OCI-LY1 (cell line): ENCODE measurements around the gene MTHFD1L.
"Not testable (repeated sequence)": the region's sequence is repeated elsewhere in the genome, so short reads cannot be mapped to it uniquely, and the experiment has no call there.

Source experiments
- H2AFZ ChIP-seq: fragments of 200-600 bp; sonication (generic), shearing (Covaris generic); 2 replicates; pipeline ENCODE4 v1.6.0; 2014; ENCODE audit warnings: antibody characterized with exemption, mild to moderate bottlenecking, low read length
- H3F3A ChIP-seq: fragments of 200-600 bp; sonication (generic), shearing (Covaris generic); 2 replicates; pipeline ENCODE4 v1.6.0; 2014; ENCODE audit warnings: mild to moderate bottlenecking, antibody characterized with exemption, low read length, moderate library complexity; ENCODE audit not compliant: insufficient read depth
- H3K27ac ChIP-seq: fragments of 200-600 bp; sonication (generic); 2 replicates; pipeline ENCODE4 v1.5.1; 2014; ENCODE audit warnings: low read length, mixed run types, mild to moderate bottlenecking, low read depth; ENCODE audit not compliant: poor library complexity, severe bottlenecking
- H3K27me3 ChIP-seq: fragments of 200-600 bp; sonication (generic); 2 replicates; pipeline ENCODE4 v1.6.0; 2014; ENCODE audit warnings: antibody characterized with exemption, mild to moderate bottlenecking, low read length, moderate library complexity; ENCODE audit not compliant: insufficient read depth
- H3K36me3 ChIP-seq: fragments of 200-600 bp; sonication (generic); 2 replicates; pipeline ENCODE4 v1.6.1; 2014; ENCODE audit warnings: mild to moderate bottlenecking, antibody characterized with exemption, low read length, moderate library complexity, mixed read lengths; ENCODE audit not compliant: insufficient read depth
- H3K4me1 ChIP-seq: fragments of 200-600 bp; sonication (generic); 2 replicates; pipeline ENCODE4 v1.5.1; 2014; ENCODE audit warnings: mild to moderate bottlenecking, low read length, moderate library complexity; ENCODE audit not compliant: insufficient read depth, severe bottlenecking
- H3K4me2 ChIP-seq: fragments of 200-600 bp; sonication (generic), shearing (Covaris generic); 2 replicates; pipeline ENCODE4 v1.6.1; 2014; ENCODE audit warnings: low read length
- H3K4me3 ChIP-seq: fragments of 200-600 bp; sonication (generic); 2 replicates; pipeline ENCODE4 v1.5.1; 2014; ENCODE audit warnings: low read length, low read depth, mild to moderate bottlenecking, mixed read lengths; ENCODE audit not compliant: poor library complexity, severe bottlenecking
- H3K79me2 ChIP-seq: fragments of 200-600 bp; shearing (Covaris generic); 2 replicates; pipeline ENCODE4 v1.6.1; 2016; ENCODE audit warnings: mixed run types, low read length, mixed read lengths; ENCODE audit not compliant: insufficient read depth
- H3K9ac ChIP-seq: fragments of 200-600 bp; sonication (generic), shearing (Covaris generic); 2 replicates; pipeline ENCODE4 v1.6.1; 2014; ENCODE audit warnings: mild to moderate bottlenecking, low read length, mixed read lengths
- H3K9me2 ChIP-seq: fragments of 200-600 bp; sonication (generic), shearing (Covaris generic); 2 replicates; pipeline ENCODE4 v1.6.1; 2014; ENCODE audit warnings: low read depth, mild to moderate bottlenecking, low read length, mixed read lengths
- H3K9me3 ChIP-seq: fragments of 200-600 bp; shearing (Covaris generic); 2 replicates; pipeline ENCODE4 v1.6.1; 2014; ENCODE audit warnings: low read length, mixed read lengths
- H4K20me1 ChIP-seq: fragments of 200-600 bp; sonication (generic), shearing (Covaris generic); 2 replicates; pipeline ENCODE4 v1.6.0; 2016; ENCODE audit warnings: mild to moderate bottlenecking, low read length; ENCODE audit not compliant: insufficient read depth
- EZH2 ChIP-seq: fragments of 200-600 bp; sonication (generic), shearing (Covaris generic); IDR thresholded peaks from 2 replicates; pipeline ENCODE4 v1.8.0; 2017; ENCODE audit warnings: borderline replicate concordance, mixed run types, mild to moderate bottlenecking, antibody characterized with exemption, low read length, moderate library complexity, mixed read lengths
- TF ChIP-seq, protein P1 (sequence below): fragments of 200-600 bp; sonication (generic), shearing (Covaris generic); IDR thresholded peaks from 2 replicates; pipeline ENCODE4 v1.5.1; 2017; ENCODE audit warnings: mild to moderate bottlenecking, antibody characterized with exemption, low read length, moderate library complexity, mixed read lengths

The MTHFD1L gene

DNA sequence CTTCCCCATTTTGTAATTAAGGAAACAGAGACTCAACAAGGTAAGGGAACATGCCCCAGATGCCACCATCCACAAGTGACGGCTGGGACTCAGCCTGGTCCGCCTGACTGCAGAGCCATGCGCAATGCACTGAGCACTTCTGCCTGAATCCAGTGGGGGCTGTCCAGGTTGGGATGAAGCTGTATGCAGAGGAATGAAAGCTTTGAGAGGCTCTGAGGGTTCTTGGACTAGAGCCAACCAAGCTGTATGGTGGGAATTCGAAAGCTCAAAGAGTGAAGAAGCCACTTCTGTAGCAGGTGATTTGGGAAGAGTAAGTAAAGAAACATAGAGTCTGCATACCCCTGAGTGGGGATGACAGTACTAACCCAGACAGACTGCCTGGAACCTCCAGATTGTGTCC is 246.6 kb downstream of the MTHFD1L start:
- Histone ChIP-seq H3K4me1 (no peaks in the 10 kb centered on the region), H3K79me2 (no peaks in the 10 kb centered on the region), H4K20me1 (no peaks in the 10 kb centered on the region), H3K36me3 (no peaks in the 10 kb centered on the region), H3K9me3 (no peaks in the 10 kb centered on the region), H3K9me2 (no peaks in the 10 kb centered on the region), H3K27ac (no peak overlapping the region), H3K9ac (no peak overlapping the region), H3F3A (no peaks in the 10 kb centered on the region), H2AFZ (no peak overlapping the region), H3K4me2 (no peak overlapping the region), H3K27me3 (no peaks in the 10 kb centered on the region), H3K4me3 (no peak overlapping the region)
- TF ChIP-seq EZH2 = no peak
- TF ChIP-seq, protein P1, sequence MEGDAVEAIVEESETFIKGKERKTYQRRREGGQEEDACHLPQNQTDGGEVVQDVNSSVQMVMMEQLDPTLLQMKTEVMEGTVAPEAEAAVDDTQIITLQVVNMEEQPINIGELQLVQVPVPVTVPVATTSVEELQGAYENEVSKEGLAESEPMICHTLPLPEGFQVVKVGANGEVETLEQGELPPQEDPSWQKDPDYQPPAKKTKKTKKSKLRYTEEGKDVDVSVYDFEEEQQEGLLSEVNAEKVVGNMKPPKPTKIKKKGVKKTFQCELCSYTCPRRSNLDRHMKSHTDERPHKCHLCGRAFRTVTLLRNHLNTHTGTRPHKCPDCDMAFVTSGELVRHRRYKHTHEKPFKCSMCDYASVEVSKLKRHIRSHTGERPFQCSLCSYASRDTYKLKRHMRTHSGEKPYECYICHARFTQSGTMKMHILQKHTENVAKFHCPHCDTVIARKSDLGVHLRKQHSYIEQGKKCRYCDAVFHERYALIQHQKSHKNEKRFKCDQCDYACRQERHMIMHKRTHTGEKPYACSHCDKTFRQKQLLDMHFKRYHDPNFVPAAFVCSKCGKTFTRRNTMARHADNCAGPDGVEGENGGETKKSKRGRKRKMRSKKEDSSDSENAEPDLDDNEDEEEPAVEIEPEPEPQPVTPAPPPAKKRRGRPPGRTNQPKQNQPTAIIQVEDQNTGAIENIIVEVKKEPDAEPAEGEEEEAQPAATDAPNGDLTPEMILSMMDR = no peak

- H2AFZ ChIP-seq, H3K9me3 ChIP-seq, H3K4me1 ChIP-seq, H3K4me3 ChIP-seq, H3K27me3 ChIP-seq, H4K20me1 ChIP-seq, H3K27ac ChIP-seq, H3K79me2 ChIP-seq, H3K9ac ChIP-seq, H3K4me2 ChIP-seq, H3K9me2 ChIP-seq, H3K36me3 ChIP-seq, H3F3A ChIP-seq: not testable (repeated sequence)
Observed at GRCh38 chr6:151112884-151113283, 247.4 kb downstream of the MTHFD1L start.

- H3K9me2 ChIP-seq = no peaks in the 10 kb centered on the region
- no peak overlapping the region for H3K27ac ChIP-seq
- no peak overlapping the region for H3K4me3 ChIP-seq
- H3K9me3 ChIP-seq = no peaks in the 10 kb centered on the region
- no peaks in the 10 kb centered on the region for H4K20me1 ChIP-seq
- H3K27me3 ChIP-seq = no peaks in the 10 kb centered on the region
- H3K79me2 ChIP-seq = no peaks in the 10 kb centered on the region
- H3F3A ChIP-seq = no peaks in the 10 kb centered on the region
- no peak overlapping the region for H3K4me2 ChIP-seq
- no peak overlapping the region for H2AFZ ChIP-seq
- H3K9ac ChIP-seq = no peak overlapping the region
- no peaks in the 10 kb centered on the region for H3K4me1 ChIP-seq
- no peaks in the 10 kb centered on the region for H3K36me3 ChIP-seq
- no peak for TF ChIP-seq EZH2
Observed at GRCh38 chr6:151113641-151114040, 248.1 kb downstream of the MTHFD1L start.

DNA sequence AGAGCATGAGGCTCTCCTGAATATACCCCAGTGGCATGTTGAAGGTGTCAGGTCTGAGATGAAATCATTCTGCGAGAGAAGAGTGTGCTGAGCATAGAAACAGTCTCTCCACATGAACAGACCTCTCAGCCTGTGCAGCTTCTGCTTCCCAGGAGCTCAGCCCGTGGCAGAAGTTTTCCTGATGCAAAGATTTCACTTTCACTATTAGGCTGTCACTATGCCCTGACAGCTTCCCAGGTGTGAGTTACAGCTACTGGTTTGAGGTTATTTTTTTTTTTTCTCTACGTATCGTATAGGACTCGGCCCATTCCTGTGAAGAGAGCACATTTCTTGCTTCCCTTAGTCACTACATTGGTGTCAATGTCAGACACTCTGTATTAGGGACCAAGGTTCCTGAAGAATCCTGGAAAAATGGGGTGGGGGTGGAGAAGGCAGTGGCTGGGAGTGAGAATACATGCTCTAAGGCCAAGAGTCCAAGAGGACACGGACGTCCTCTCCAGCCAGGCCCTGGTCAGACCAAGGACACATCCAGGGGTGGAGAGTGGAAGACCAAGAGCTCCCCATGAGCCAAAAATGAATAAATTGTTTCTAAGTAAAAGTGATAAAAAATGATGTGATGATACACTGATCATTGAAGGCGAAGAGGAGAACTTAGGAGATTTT is 253.1 kb downstream of the MTHFD1L start:
- TF ChIP-seq, protein P1 = no peak
- TF ChIP-seq EZH2 = no peak
- Histone ChIP-seq H3K79me2 (no peaks in the 10 kb centered on the region), H3K4me1 (no peaks in the 10 kb centered on the region)

More for the DNA sequence above, 253.1 kb downstream of the MTHFD1L start:
- no peaks in the 10 kb centered on the region for H4K20me1 ChIP-seq
- no peaks in the 10 kb centered on the region for H3F3A ChIP-seq
- no peaks in the 10 kb centered on the region for H3K9me3 ChIP-seq
- H3K9me2 ChIP-seq = no peaks in the 10 kb centered on the region
- no peak overlapping the region for H3K27ac ChIP-seq
- no peak overlapping the region for H3K9ac ChIP-seq
- no peak overlapping the region for H2AFZ ChIP-seq
- no peaks in the 10 kb centered on the region for H3K27me3 ChIP-seq
- no peaks in the 10 kb centered on the region for H3K36me3 ChIP-seq
- no peak overlapping the region for H3K4me3 ChIP-seq
- H3K4me2 ChIP-seq = no peak overlapping the region
